Calu3 (cell line): ENCODE results near the gene GHRHR. TPM values are rescaled to one million over a fixed set of nuclear protein-coding genes. Genes with fewer than 3 reads are reported as not detected.

Experiments used
- BruUV-seq: library from RNA; stranded (reverse); fragments of 400-500 nt; replicated peaks from 2 replicates; lab custom pipeline; 2021; lab: Mats Ljungman, UMichigan
- CTCF ChIA-PET: fragments of 300-600 bp; sonication (Branson Sonifier 250); formaldehyde crosslinking; loops from one replicate; lab custom pipeline; 2022; ENCODE audit warnings: antibody characterized with exemption; lab: Charles Lee
- DNase-seq: peaks from one replicate; pipeline ENCODE4 v3.0.0; 2022
- H3K27ac Mint-ChIP-seq: one replicate; pipeline ENCODE4 v1.8.0; 2022; ENCODE audit warnings: mixed read lengths; ENCODE audit not compliant: unreplicated experiment
- H3K27me3 Mint-ChIP-seq: one replicate; pipeline ENCODE4 v1.8.0; 2022; ENCODE audit warnings: mixed read lengths; ENCODE audit not compliant: unreplicated experiment
- H3K36me3 Mint-ChIP-seq: one replicate; pipeline ENCODE4 v1.8.0; 2022; ENCODE audit warnings: mild to moderate bottlenecking, moderate library complexity, mixed read lengths; ENCODE audit not compliant: insufficient read depth, unreplicated experiment
- H3K4me1 Mint-ChIP-seq: one replicate; pipeline ENCODE4 v1.8.0; 2022; ENCODE audit warnings: mild to moderate bottlenecking, low read depth, mixed read lengths; ENCODE audit not compliant: unreplicated experiment
- H3K4me3 Mint-ChIP-seq: one replicate; pipeline ENCODE4 v1.8.0; 2022; ENCODE audit warnings: mild to moderate bottlenecking, low read depth, moderate library complexity, mixed read lengths; ENCODE audit not compliant: unreplicated experiment
- H3K9me3 Mint-ChIP-seq: one replicate; pipeline ENCODE4 v1.8.0; 2022; ENCODE audit warnings: low read depth, mixed read lengths; ENCODE audit not compliant: unreplicated experiment
- CTCF ChIP-seq: fragments of 200-600 bp; IDR thresholded peaks from one replicate; pipeline ENCODE4 v1.8.0; 2022; ENCODE audit warnings: antibody characterized with exemption; ENCODE audit not compliant: unreplicated experiment
- intact Hi-C: fragments of 100-400 bp; cut with micrococcal nuclease; formaldehyde crosslinking; loops from one replicate; pipeline ENCODE4 v1.10.0; 2022; ENCODE audit not compliant: unreplicated experiment
- total RNA-seq: library from RNA; stranded (reverse); gene quantifications from 2 replicates; pipeline ENCODE4 v1.2.3, GENCODE V29; 2022

The GHRHR gene
- total RNA-seq, 1 experiment from 2014 or later: not detected

- Mint-ChIP-seq H3K36me3 (no peaks in the 10 kb centered on the region), H3K9me3 (no peaks in the 10 kb centered on the region), H3K27me3 (peaks cover 39% of the 10 kb centered on the region), H3K4me3 (no peak overlapping the region), H3K27ac (no peak overlapping the region), H3K4me1 (peaks cover 39% of the 10 kb centered on the region)
- intact Hi-C loops: no loop called here
- no peak for DNase-seq
- CTCF ChIA-PET: interaction anchor here (0.6 to 1.3 kb wide), 2 partner anchors 32 to 493 kb away, joined by 4 to 7 read pairs; no protein-coding TSS in a partner anchor
- BruUV-seq: no TSS peak
- TF ChIP-seq CTCF: no peak
These were observed 6.9 kb downstream of the GHRHR start for GRCh38 chr7:30970594-30971094.

GRCh38 chr7:30971440-30971839 is 7.7 kb downstream of the GHRHR start:
- no peak overlapping the region for H3K27ac Mint-ChIP-seq
- peaks cover 44% of the 10 kb centered on the region for H3K4me1 Mint-ChIP-seq
- no peaks in the 10 kb centered on the region for H3K9me3 Mint-ChIP-seq
- no peak for DNase-seq
- BruUV-seq: no TSS peak
- no peak overlapping the region for H3K4me3 Mint-ChIP-seq
- TF ChIP-seq CTCF: no peak
- intact Hi-C loops: no loop called here
- CTCF ChIA-PET: interaction anchor here (1.3 kb wide), 1 partner anchor 33 kb away, joined by 4 read pairs; no protein-coding TSS in a partner anchor
- H3K36me3 Mint-ChIP-seq: no peaks in the 10 kb centered on the region
- peaks cover 37% of the 10 kb centered on the region for H3K27me3 Mint-ChIP-seq

- intact Hi-C loops: no loop called here
- TF ChIP-seq CTCF: no peak
- H3K27ac Mint-ChIP-seq: no peak overlapping the region
- CTCF ChIA-PET: no interaction called here
- no peaks in the 10 kb centered on the region for H3K36me3 Mint-ChIP-seq
- H3K27me3 Mint-ChIP-seq: peaks cover 31% of the 10 kb centered on the region
- H3K9me3 Mint-ChIP-seq: no peaks in the 10 kb centered on the region
- BruUV-seq: no TSS peak
- H3K4me1 Mint-ChIP-seq: peaks cover 44% of the 10 kb centered on the region
- DNase-seq: no peak
- no peak overlapping the region for H3K4me3 Mint-ChIP-seq
These were observed 8.2 kb downstream of the GHRHR start for GRCh38 chr7:30971840-30972563.

GRCh38 chr7:30973292-30973691 is 9.5 kb downstream of the GHRHR start:
- CTCF ChIA-PET: interaction anchor here (1.6 to 2.7 kb wide), 3 partner anchors 10 to 172 kb away, joined by 3 to 16 read pairs (median 11); no protein-coding TSS in a partner anchor
- DNase-seq: no peak
- Mint-ChIP-seq H3K9me3 (no peaks in the 10 kb centered on the region), H3K4me1 (peaks cover 57% of the 10 kb centered on the region), H3K36me3 (no peaks in the 10 kb centered on the region), H3K4me3 (no peak overlapping the region), H3K27ac (peak overlapping the region; percentile 20), H3K27me3 (peaks cover 22% of the 10 kb centered on the region)
- no TSS peak for BruUV-seq
- no peak for TF ChIP-seq CTCF
- intact Hi-C loops: no loop called here
